GM12878 (cell line): ENCODE measurements around the gene DDX39A. TPM values are rescaled to one million over a fixed set of nuclear protein-coding genes. Genes with fewer than 3 reads are reported as not detected.
"Not testable (repeated sequence)": the region's sequence is repeated elsewhere in the genome, so short reads cannot be mapped to it uniquely, and the experiment has no call there.

Source experiments
- ATAC-seq: fragments of 200-7000 bp; cut with Tn5 transposase; 3 replicates; pipeline ENCODE4 v1.9.1; 2020; ENCODE audit warnings: mild to moderate bottlenecking, moderate library complexity
- BruUV-seq: library from RNA; stranded (reverse); fragments of 400-500 nt; replicated peaks from 2 replicates; lab custom pipeline; 2021; lab: Mats Ljungman, UMichigan
- CTCF ChIA-PET: fragments of 300-600 bp; sonication (Branson Sonifier 250); formaldehyde crosslinking; extraction: SDS; loops from one replicate; lab custom pipeline; 2021; ENCODE audit warnings: inconsistent platforms; lab: Yijun Ruan, JAX
- POLR2A ChIA-PET: fragments of 350-600 bp; formaldehyde crosslinking; extraction: SDS; loops from one replicate; lab custom pipeline; 2021; ENCODE audit warnings: inconsistent platforms; lab: Charles Lee
- RAD21 ChIA-PET: fragments of 300-600 bp; sonication (Branson Sonifier 250); formaldehyde crosslinking; loops from one replicate; lab custom pipeline; 2023; ENCODE audit warnings: antibody characterized with exemption; ENCODE audit not compliant: unreplicated experiment; lab: Charles Lee
- SMC1A ChIA-PET: fragments of 300-600 bp; sonication (Branson Sonifier 250); formaldehyde crosslinking; loops from one replicate; lab custom pipeline; 2023; ENCODE audit not compliant: unreplicated experiment, uncharacterized antibody; lab: Charles Lee
- DNase-seq: peaks from one replicate; pipeline ENCODE4 v3.0.0-alpha.2; 2011; ENCODE audit warnings: low read depth, low spot score
- FAIRE-seq: peaks from 3 replicates; lab custom pipeline; 2011; peaks lifted over from hg19 to GRCh38; lab: Jason Lieb, UNC
- H2AFZ ChIP-seq: 2 replicates; pipeline ENCODE4 v1.6.0; 2011; ENCODE audit warnings: low read depth, low read length, control low read depth; ENCODE audit not compliant: control insufficient read depth
- H3K27ac ChIP-seq: 2 replicates; pipeline ENCODE4 v1.5.1; 2011; ENCODE audit warnings: control low read depth; ENCODE audit not compliant: control insufficient read depth, insufficient read depth
- H3K27me3 ChIP-seq, 2 experiments: replicated peaks in 1 of 2; 2 replicates each; pipeline versions ENCODE4 v1.6.0 to v1.6.1; 2011; ENCODE audit warnings: low read length in 1 of 2; ENCODE audit not compliant: control insufficient read depth in 2 of 2, insufficient read depth in 2 of 2
- H3K36me3 ChIP-seq, 2 experiments: 2 replicates each; pipeline ENCODE4 v1.5.1; 2011; ENCODE audit warnings: low read length in 1 of 2; ENCODE audit not compliant: control insufficient read depth in 2 of 2, insufficient read depth in 2 of 2
- H3K4me1 ChIP-seq: 2 replicates; pipeline ENCODE4 v1.6.1; 2011; ENCODE audit warnings: mild to moderate bottlenecking, low read length, moderate library complexity, mixed read lengths; ENCODE audit not compliant: control insufficient read depth, insufficient read depth
- H3K4me2 ChIP-seq: 2 replicates; pipeline ENCODE4 v1.6.0; 2011; ENCODE audit warnings: control low read depth; ENCODE audit not compliant: control insufficient read depth, insufficient read depth
- H3K4me3 ChIP-seq: fragments of 200-600 bp; sonication (generic); 2 replicates; pipeline ENCODE4 v1.5.1; 2016
- H3K79me2 ChIP-seq: 2 replicates; pipeline ENCODE4 v1.6.0; 2011; ENCODE audit warnings: low read length; ENCODE audit not compliant: control insufficient read depth, insufficient read depth
- H3K9ac ChIP-seq: 2 replicates; pipeline ENCODE4 v1.8.0; 2011; ENCODE audit warnings: low read length, control low read depth, mixed read lengths; ENCODE audit not compliant: control insufficient read depth, insufficient read depth
- H3K9me3 ChIP-seq: replicated peaks from 3 replicates; pipeline ENCODE4 v1.5.1; 2011; ENCODE audit warnings: mild to moderate bottlenecking, low read length; ENCODE audit not compliant: control insufficient read depth, insufficient read depth
- H4K20me1 ChIP-seq: 2 replicates; pipeline ENCODE4 v1.6.0; 2011; ENCODE audit not compliant: control insufficient read depth, insufficient read depth
- MEF2B ChIP-seq: fragments of 450-650 bp; IDR thresholded peaks from 2 replicates; pipeline ENCODE4 v1.6.1; 2018; ENCODE audit warnings: mild to moderate bottlenecking, moderate library complexity; ENCODE audit not compliant: partially characterized antibody, poor library complexity, severe bottlenecking
- POLR2A ChIP-seq: IDR thresholded peaks from 2 replicates; pipeline ENCODE4 v1.6.1; 2011; ENCODE audit warnings: low read depth, mild to moderate bottlenecking, low read length
- POLR2AphosphoS5 ChIP-seq: IDR thresholded peaks from 2 replicates; pipeline ENCODE4 v1.6.1; 2011; ENCODE audit warnings: mild to moderate bottlenecking, low read length, inconsistent platforms
- WGBS: methylation state at CpG from one replicate; pipeline ENCODE4 v1.1.6; 2016; ENCODE audit warnings: low lambda C conversion rate; ENCODE audit not compliant: insufficient replicate concordance, insufficient coverage; ENCODE audit errors: missing lambda C conversion rate; 5-methylcytosine and 5-hydroxymethylcytosine counted together
- in situ Hi-C: fragments of 300-500 bp; cut with MboI; formaldehyde crosslinking; loops from 9 replicates; pipeline ENCODE4 v1.14.3; 2018; ENCODE audit warnings: mixed read lengths
- intact Hi-C: fragments of 100-400 bp; cut with micrococcal nuclease; formaldehyde crosslinking; loops from one replicate; pipeline ENCODE4 v1.14.2; 2022; ENCODE audit not compliant: unreplicated experiment
- polyA plus RNA-seq, 11 experiments: library from polyadenylated mRNA; depleted of rRNA in 4 of 11; unstranded in 6 of 11; stranded (reverse) in 5 of 11; fragments of >200 nt; fragmentation: Nextera tagmentation in 4 of 11; fragmentation: Illumina TruSeq in 1 of 11; extraction: Ambion mirVana in 4 of 11; extraction: Trizol in 1 of 11; gene quantifications; 1 replicate in 1 of 11; 2 replicates in 10 of 11; pipeline versions ENCODE4 v1.2.1 to v1.2.3, GENCODE V29; 2011 to 2016; ENCODE audit warnings: inconsistent platforms in 2 of 11, missing spikeins in 2 of 11, low read depth in 1 of 11
- total RNA-seq, 4 experiments: library from RNA; depleted of rRNA in 3 of 4; stranded (reverse); fragments of >200 nt in 3 of 4; fragmentation: Illumina TruSeq in 1 of 4; extraction: Trizol in 1 of 4; gene quantifications; 2 replicates each; pipeline versions ENCODE4 v1.2.1 to v1.2.3, GENCODE V29; 2013 to 2021

The DDX39A gene
- total and polyA plus RNA-seq, 10 of the 15 experiments (the other 5 are each of a cell fraction or from before 2014, with no cell fraction given): 113 to 378 (median 224) TPM

DNA sequence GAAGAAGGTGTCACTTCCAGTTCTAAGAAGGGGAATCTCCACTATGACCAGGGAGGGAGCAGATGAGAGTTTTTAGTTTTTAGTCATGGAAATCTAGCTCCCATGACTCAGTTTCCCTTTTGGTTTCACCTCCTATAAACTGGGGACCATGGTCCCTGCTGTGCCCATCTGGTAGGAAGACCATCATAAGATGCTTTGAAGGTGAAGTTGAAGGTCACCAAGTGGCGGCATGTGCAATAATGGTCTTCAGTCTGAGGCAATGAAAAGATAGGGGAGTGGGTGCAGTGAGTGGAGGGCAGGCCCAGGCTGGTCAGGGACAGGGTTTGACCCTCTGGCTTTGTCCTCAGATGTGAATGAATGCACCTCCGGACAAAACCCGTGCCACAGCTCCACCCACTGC, 22.4 kb downstream of the DDX39A start:
- H4K20me1 ChIP-seq, intact Hi-C loops, H3K4me3 ChIP-seq, ATAC-seq, BruUV-seq, H3K79me2 ChIP-seq, H3K9me3 ChIP-seq, H3K4me2 ChIP-seq, H3K4me1 ChIP-seq, DNase-seq, H2AFZ ChIP-seq, H3K27ac ChIP-seq, RAD21 ChIA-PET, H3K27me3 ChIP-seq, CTCF ChIA-PET, H3K9ac ChIP-seq: not testable (repeated sequence)
- peaks cover 21 to 24% of the 10 kb centered on the region in 2 experiments; a peak in 3 of 4 replicates for H3K36me3 ChIP-seq
- WGBS: 91% methylated on average over 1 of the region's 3 CpGs
- ChIA-PET SMC1A (interaction anchor here (0.6 kb wide), 1 partner anchor 9 kb away, joined by 3 read pairs; no protein-coding TSS in a partner anchor), POLR2A (interaction anchor here (0.6 kb wide), 1 partner anchor 10 kb away, joined by 4 read pairs; no protein-coding TSS in a partner anchor)
- in situ Hi-C loops: loop anchor here (5.0 kb wide), 1 partner anchor 371 kb away; no protein-coding TSS in a partner anchor
- peak; percentile 49 for FAIRE-seq

DNA sequence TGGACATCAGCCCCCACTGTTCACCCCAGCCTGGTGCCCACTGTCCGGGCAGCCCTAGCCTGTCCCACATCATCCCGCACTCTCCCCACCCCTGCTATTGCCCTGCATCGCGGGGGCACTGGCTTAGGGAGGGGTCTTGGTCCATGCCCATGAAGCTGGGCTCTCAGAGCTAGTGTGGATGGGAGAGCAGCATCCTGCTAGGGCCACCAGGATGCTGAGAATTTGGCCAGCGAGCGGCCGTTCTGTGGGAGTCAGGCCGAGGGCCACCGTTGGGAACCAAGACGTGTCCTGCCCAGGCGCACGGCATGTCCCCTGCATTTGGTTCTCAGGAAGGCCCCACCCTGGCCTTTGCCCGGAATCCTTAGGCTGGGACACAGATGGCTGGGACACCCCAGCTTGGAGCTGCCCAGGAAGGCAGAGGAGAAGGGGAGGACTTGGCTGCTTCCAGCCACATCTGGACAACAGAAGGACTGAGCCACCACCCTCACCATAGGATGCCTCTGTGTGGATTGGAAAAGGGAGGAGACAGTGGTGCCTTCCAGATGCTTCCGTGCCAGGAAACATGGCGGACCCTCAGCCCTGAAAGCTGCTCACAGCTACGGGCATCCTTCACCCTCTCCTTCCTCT, 23.3 kb downstream of the DDX39A start:
- RAD21 ChIA-PET: interaction anchor here (0.6 to 1.3 kb wide), 2 partner anchors 22 to 34 kb away, joined by 3 to 7 read pairs; no protein-coding TSS in a partner anchor
- peaks cover 23% of the 10 kb centered on the region in 2 experiments; a peak in 3 of 4 replicates for H3K36me3 ChIP-seq
- DNase-seq (no peak), ATAC-seq (peak; percentile 10), FAIRE-seq (no peak)
- 91% methylated on average over 16 of the region's 16 CpGs for WGBS
- intact Hi-C loops: no loop called here
- H3K4me1 ChIP-seq: peaks cover under 1% of the 10 kb centered on the region; the same call in 1 of the 2 replicates
- H4K20me1 ChIP-seq: no peaks in the 10 kb centered on the region
- CTCF ChIA-PET: no interaction called here
- H3K4me2 ChIP-seq: no peak overlapping the region
- H3K27me3 ChIP-seq: no peaks in the 10 kb centered on the region
- BruUV-seq: no TSS peak
- in situ Hi-C loops: loop anchor here (5.0 kb wide), 1 partner anchor 371 kb away; no protein-coding TSS in a partner anchor
- H3K79me2 ChIP-seq: no peaks in the 10 kb centered on the region
- H3K9me3 ChIP-seq: no peaks in the 10 kb centered on the region
- POLR2A ChIA-PET: interaction anchor here (1.4 kb wide), 1 partner anchor 11 kb away, joined by 3 read pairs; no protein-coding TSS in a partner anchor
- H2AFZ ChIP-seq: no peak overlapping the region
- SMC1A ChIA-PET: no interaction called here
- H3K27ac ChIP-seq: no peak overlapping the region
- TF ChIP-seq MEF2B (no peak), POLR2A (peak; percentile 57; the same call in 1 of the 2 replicates), POLR2AphosphoS5 (peak; percentile 4; the same call in 1 of the 2 replicates)
- H3K4me3 ChIP-seq: no peak overlapping the region
- H3K9ac ChIP-seq: no peak overlapping the region
